Measurements from ENCODE around the gene APBA2.

APBA2 gene

GRCh38 chr15:28884151-28884940 is 1.4 kb upstream of the APBA2 start:
- no peak for DNase-seq (ENCODE audit: low read depth)
- no peak overlapping the region for H3K4me3 ChIP-seq (ENCODE audit: low read depth, low read length)
- no peak for TF ChIP-seq POLR2A (IDR thresholded peaks at IDR 0.05; ENCODE audit: extremely low read depth, insufficient read length)
- TF ChIP-seq MAX (IDR thresholded peaks at IDR 0.05; ENCODE audit: low read depth, low read length), result no peak
- no peak for TF ChIP-seq MYC (IDR thresholded peaks at IDR 0.05; ENCODE audit: low read depth, low read length)
- no peak for TF ChIP-seq CTCF (IDR thresholded peaks at IDR 0.05; ENCODE audit: low read depth, low read length)

- H3K4me3 ChIP-seq (ENCODE audit: low read depth, low read length), result no peak overlapping the region
- TF ChIP-seq MAX (IDR thresholded peaks at IDR 0.05; ENCODE audit: low read depth, low read length) (no peak), CTCF (IDR thresholded peaks at IDR 0.05; ENCODE audit: low read depth, low read length) (no peak), MYC (IDR thresholded peaks at IDR 0.05; ENCODE audit: low read depth, low read length) (no peak), POLR2A (IDR thresholded peaks at IDR 0.05; ENCODE audit: extremely low read depth, insufficient read length) (no peak)
- DNase-seq (ENCODE audit: low read depth), result no peak
Observed at GRCh38 chr15:28885128-28885629, 595 bp upstream of the APBA2 start.

- no peak for DNase-seq (ENCODE audit: low read depth)
- TF ChIP-seq MYC (IDR thresholded peaks at IDR 0.05; ENCODE audit: low read depth, low read length) (no peak), MAX (IDR thresholded peaks at IDR 0.05; ENCODE audit: low read depth, low read length) (no peak)
- H3K4me3 ChIP-seq (ENCODE audit: low read depth, low read length), result no peak overlapping the region
Observed at GRCh38 chr15:28886431-28887338, 911 bp downstream of the APBA2 start.

- DNase-seq (ENCODE audit: low read depth), result no peak
- no peak for TF ChIP-seq MAX (IDR thresholded peaks at IDR 0.05; ENCODE audit: low read depth, low read length)
- no peak for TF ChIP-seq MYC (IDR thresholded peaks at IDR 0.05; ENCODE audit: low read depth, low read length)
- no peak for TF ChIP-seq POLR2A (IDR thresholded peaks at IDR 0.05; ENCODE audit: extremely low read depth, insufficient read length)
- TF ChIP-seq CTCF (IDR thresholded peaks at IDR 0.05; ENCODE audit: low read depth, low read length), result no peak
- H3K4me3 ChIP-seq (ENCODE audit: low read depth, low read length), result no peak overlapping the region
Observed at GRCh38 chr15:28887339-28888174, 1.8 kb downstream of the APBA2 start.

- no peak for DNase-seq (ENCODE audit: low read depth)
- H3K4me3 ChIP-seq (ENCODE audit: low read depth, low read length), result no peak overlapping the region
- TF ChIP-seq POLR2A (IDR thresholded peaks at IDR 0.05; ENCODE audit: extremely low read depth, insufficient read length) (no peak), CTCF (IDR thresholded peaks at IDR 0.05; ENCODE audit: low read depth, low read length) (no peak), MAX (IDR thresholded peaks at IDR 0.05; ENCODE audit: low read depth, low read length) (no peak), MYC (IDR thresholded peaks at IDR 0.05; ENCODE audit: low read depth, low read length) (no peak)
Observed at GRCh38 chr15:28888302-28888894, 2.6 kb downstream of the APBA2 start.

Data from NB4 (cell line).